Activated CD4-positive, alpha-beta T cell treated with anti-CD3 and anti-CD28 coated beads, Interleukin-2, amount 10 ng/mL, durations not matched to agents 24 days and 14 days (primary cell): Measurements from ENCODE around the gene LDHB. TPM values are rescaled to one million over a fixed set of nuclear protein-coding genes. Genes with fewer than 3 reads are reported as not detected.
"Not testable (repeated sequence)": the region's sequence is repeated elsewhere in the genome, so short reads cannot be mapped to it uniquely, and the experiment has no call there.

Source experiments
- DNase-seq: peaks from one replicate; pipeline ENCODE4 v3.0.0; 2022
- H3K27ac Mint-ChIP-seq: one replicate; pipeline ENCODE4 v1.8.0; 2022; ENCODE audit warnings: mild to moderate bottlenecking, mixed read lengths
- H3K27me3 Mint-ChIP-seq: one replicate; pipeline ENCODE4 v1.8.0; 2022; ENCODE audit warnings: mixed read lengths
- H3K36me3 Mint-ChIP-seq: one replicate; pipeline ENCODE4 v1.8.0; 2022; ENCODE audit warnings: low read depth, mild to moderate bottlenecking, mixed read lengths
- H3K4me1 Mint-ChIP-seq: one replicate; pipeline ENCODE4 v1.8.0; 2021; ENCODE audit warnings: mixed read lengths
- H3K4me3 Mint-ChIP-seq: one replicate; pipeline ENCODE4 v1.8.0; 2022; ENCODE audit warnings: mild to moderate bottlenecking, moderate library complexity, mixed read lengths
- H3K9me3 Mint-ChIP-seq: one replicate; pipeline ENCODE4 v1.8.0; 2021; ENCODE audit warnings: mixed read lengths
- intact Hi-C: fragments of 100-400 bp; cut with micrococcal nuclease; formaldehyde crosslinking; loops from one replicate; pipeline ENCODE4 v1.15.1; 2023
- total RNA-seq: library from RNA; stranded (reverse); gene quantifications from 2 replicates; pipeline ENCODE4 v1.2.3, GENCODE V29; 2022

LDHB gene
- total RNA-seq, 1 donor from 2014 or later, result 1,574 TPM

DNA sequence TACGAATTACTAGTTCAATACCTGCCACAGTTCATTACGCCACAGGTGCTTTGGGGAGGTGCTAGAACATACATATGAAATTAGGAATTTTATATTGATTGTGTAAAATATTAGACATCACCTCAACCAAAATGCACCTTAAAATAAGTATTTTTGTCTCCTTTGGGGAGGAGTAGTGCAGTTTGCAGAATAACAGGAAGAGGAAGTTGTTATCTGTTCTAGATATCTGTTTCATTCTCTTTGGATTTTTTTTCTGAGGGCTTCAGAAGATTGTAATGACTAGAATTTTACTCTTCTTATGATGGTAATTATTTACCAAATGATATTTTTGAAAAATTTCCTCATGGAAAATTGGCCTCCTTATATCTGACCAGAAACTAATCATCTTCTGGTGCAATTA, 43.1 kb downstream of the LDHB start:
- intact Hi-C loops, result loop anchor here (2.0 kb wide), 3 partner anchors 64 to 178 kb away; partner anchors contain the start of gene PYROXD1
- DNase-seq, result no peak
- Mint-ChIP-seq H3K27ac (peak overlapping the region; percentile 74), H3K27me3 (no peaks in the 10 kb centered on the region), H3K4me1 (peaks cover 37% of the 10 kb centered on the region), H3K4me3 (peak overlapping the region; percentile 75), H3K36me3 (peaks cover 4% of the 10 kb centered on the region), H3K9me3 (peaks cover 21% of the 10 kb centered on the region)

DNA sequence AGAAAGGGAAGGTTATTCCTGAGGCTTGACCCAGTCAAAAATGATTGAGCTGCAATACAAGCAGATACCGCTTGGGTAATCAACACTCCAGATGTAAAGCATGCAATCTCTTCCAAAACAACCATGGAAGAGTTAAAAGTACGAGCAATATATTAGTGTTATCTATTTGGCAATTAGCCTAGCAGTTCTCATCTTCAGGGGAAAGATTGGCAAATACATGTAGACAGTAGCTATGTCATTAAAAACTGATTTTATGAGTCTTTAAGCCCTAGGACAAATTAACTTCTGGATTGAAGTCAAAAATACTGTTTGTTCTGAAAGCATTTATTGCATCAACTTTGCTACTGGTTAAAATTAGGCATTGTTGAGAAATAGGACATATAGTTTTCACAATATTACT, 43.7 kb downstream of the LDHB start:
- intact Hi-C loops, result loop anchor here (2.0 kb wide), 3 partner anchors 65 to 177 kb away; partner anchors contain the start of gene PYROXD1
- H3K4me1 Mint-ChIP-seq, result peaks cover 36% of the 10 kb centered on the region
- H3K27me3 Mint-ChIP-seq, result no peaks in the 10 kb centered on the region
- H3K27ac Mint-ChIP-seq, result no peak overlapping the region
- peaks cover 21% of the 10 kb centered on the region for H3K9me3 Mint-ChIP-seq
- peaks cover 4% of the 10 kb centered on the region for H3K36me3 Mint-ChIP-seq
- no peak overlapping the region for H3K4me3 Mint-ChIP-seq
- DNase-seq, result no peak

DNA sequence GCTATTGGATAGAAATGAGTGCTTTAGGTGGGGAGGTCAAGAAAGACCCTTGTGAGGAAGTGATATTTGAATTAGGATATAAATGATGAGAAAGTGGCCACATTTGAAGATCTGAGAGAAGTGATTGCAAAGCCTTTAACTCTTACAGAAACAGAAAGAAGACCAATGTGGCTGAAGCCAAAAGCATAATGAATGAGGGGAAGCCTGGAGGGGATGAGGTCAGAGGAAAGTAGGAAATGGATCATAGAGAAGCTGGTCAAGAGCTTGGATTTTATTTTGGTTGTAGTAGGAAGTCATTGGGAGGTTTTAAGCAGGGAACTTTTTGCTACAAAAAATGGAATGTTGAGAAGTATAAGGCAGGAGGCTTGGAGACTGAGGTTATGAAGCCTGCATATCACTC, 49.4 kb downstream of the LDHB start:
- Mint-ChIP-seq H3K36me3 (no peaks in the 10 kb centered on the region), H3K27ac (no peak overlapping the region), H3K4me1 (peaks cover 3% of the 10 kb centered on the region), H3K27me3 (peaks cover 3% of the 10 kb centered on the region), H3K9me3 (peaks cover 3% of the 10 kb centered on the region), H3K4me3 (no peak overlapping the region)
- no peak for DNase-seq
- intact Hi-C loops, result no loop called here

DNA sequence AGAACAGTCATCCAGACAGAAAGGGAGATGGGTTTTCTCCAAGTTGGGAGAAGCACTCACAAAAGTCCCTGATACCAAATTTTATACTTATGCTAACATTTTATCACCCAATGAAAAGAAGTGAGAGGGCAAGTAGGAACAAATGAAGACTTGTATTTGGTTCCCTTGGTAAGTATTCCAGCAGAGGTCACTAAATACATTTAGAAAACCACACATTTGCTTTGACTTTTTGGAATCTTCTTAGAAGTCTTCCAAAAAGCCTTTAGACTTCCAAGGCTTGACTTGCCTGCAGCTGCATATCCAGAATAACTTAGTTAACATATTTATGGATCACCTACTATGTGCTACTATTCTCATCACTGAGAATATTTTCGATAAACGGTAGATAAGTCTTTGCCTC, 49.9 kb downstream of the LDHB start:
- Mint-ChIP-seq H3K9me3 (no peaks in the 10 kb centered on the region), H3K36me3 (no peaks in the 10 kb centered on the region), H3K27ac (no peak overlapping the region), H3K27me3 (peaks cover 3% of the 10 kb centered on the region), H3K4me1 (no peaks in the 10 kb centered on the region), H3K4me3 (no peak overlapping the region)
- no peak for DNase-seq
- intact Hi-C loops, result loop anchor here (1.0 kb wide), 1 partner anchor 73 kb away; no protein-coding TSS in a partner anchor

DNA sequence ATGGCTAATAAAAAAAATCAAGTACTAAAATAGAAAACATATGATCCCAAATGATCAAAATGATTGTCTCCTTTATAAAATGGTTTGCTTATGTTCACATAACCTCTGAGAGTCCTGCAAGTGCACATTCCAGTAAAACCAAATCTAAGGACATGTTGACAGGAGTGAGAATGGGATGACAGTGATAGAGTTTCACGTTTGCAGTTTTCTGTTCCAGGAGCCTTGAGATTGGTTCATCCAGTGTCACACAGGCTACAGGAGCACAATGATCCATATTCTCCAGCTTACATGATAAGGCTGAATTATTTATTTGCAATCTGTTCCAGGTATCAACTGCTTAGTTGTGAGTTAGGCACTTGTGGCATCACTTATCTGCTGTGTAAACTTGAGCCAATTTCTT, 51.5 kb downstream of the LDHB start:
- Mint-ChIP-seq H3K4me1 (no peaks in the 10 kb centered on the region), H3K36me3 (no peaks in the 10 kb centered on the region), H3K9me3 (no peaks in the 10 kb centered on the region), H3K4me3 (no peak overlapping the region), H3K27ac (no peak overlapping the region), H3K27me3 (peaks cover 9% of the 10 kb centered on the region)
- intact Hi-C loops, result no loop called here
- DNase-seq, result no peak

DNA sequence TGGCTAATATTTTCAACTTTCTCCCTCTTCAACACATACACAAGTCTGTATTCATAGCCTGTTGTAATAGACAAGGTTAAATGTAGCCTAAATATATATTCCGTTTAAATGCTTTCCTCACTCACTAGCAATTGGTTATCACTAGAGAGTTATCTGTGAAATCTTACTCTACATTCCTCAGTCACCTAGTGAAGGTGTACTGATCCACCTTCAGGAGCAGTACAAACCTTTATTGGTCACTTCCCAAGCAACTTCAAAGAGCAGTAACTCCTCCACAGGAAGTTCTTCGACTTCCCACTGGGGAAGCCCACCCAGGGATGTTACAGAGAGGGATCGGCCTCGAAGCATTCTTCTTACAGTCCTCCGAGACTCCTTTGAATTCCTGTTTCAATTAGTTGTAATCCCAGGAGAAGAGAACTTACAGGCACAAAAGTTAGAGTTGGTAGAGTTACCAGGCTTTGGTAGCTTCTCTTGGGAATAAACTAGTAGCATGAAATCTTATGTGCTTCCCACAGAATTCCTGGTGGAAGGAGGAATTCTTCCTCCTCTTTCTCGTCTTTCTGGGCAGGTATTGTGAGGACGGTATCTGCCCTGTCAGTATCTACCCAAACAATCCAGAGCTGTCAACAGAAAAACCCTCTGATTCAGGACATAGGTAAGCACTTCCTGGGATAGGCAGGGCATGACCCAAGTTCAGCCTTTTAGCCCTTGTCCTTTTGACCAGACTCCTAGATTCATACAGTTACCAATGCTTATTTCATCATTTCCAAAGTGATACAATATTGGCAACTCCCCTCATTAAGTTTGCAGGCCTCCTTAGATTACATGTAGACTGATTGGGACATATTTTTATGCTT, 53.2 kb downstream of the LDHB start, which contains the start of gene GYS2:
Gene GYS2, minus strand, starts transcription at position 603 of the 857 bp plus-strand sequence. Its CDS starts 255 bp downstream, at position 348.
- Mint-ChIP-seq H3K36me3 (no peaks in the 10 kb centered on the region), H3K27ac (no peak within 1 kb of the TSS), H3K4me1 (no peaks in the 10 kb centered on the region), H3K27me3 (peaks cover 10% of the 10 kb centered on the region), H3K4me3 (no peak within 1 kb of the TSS), H3K9me3 (no peaks in the 10 kb centered on the region)
- intact Hi-C loops, result no loop called here
- DNase-seq, result no peak

DNA sequence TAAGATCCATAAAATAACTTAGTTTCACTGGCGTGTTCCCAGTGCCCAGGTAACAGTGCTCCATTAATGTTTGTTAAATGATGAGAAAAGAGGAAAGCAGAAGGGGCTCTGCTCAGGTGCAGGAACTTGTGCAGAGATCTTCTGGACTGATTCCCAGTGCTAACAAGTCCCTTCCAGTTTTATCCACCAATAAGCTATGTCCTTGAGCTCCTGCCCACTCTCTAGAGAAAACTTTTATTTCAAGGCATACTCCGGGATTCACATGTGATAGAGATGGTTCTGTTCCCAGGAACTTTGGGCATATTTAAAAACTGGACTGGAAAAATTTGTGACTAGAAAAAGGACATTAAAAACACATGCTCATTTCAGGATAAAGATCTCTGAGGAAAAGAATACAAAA, 54.9 kb downstream of the LDHB start:
- DNase-seq, result no peak
- intact Hi-C loops, result no loop called here
- no peaks in the 10 kb centered on the region for H3K9me3 Mint-ChIP-seq

DNA sequence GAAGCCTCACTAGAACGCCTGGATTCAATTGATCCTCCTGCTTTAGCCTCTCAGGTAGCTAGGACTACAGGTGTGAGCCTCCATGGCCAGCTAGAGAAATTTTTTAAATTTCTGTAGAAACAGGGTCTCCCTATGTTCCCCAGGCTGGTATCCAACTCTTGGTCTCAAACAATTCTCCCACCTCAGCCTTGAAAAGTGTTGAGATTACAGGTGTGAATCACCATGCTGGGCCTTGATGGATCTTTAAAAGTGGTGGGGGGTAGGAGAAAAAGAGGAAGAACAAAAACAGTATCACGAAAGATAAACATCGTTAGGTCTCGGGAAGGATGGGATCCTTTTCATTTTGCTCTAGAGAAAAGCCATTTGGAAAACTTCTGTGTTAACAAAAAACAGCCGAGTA, 57.4 kb downstream of the LDHB start:
- Mint-ChIP-seq H3K36me3 (no peaks in the 10 kb centered on the region), H3K9me3 (no peaks in the 10 kb centered on the region), H3K27me3 (peaks cover 11% of the 10 kb centered on the region), H3K4me3 (no peak overlapping the region), H3K27ac (no peak overlapping the region), H3K4me1 (no peaks in the 10 kb centered on the region)
- intact Hi-C loops, result no loop called here
- no peak for DNase-seq

More for the DNA sequence above, 54.9 kb downstream of the LDHB start:
- Mint-ChIP-seq H3K4me3 (no peak overlapping the region), H3K27me3 (peaks cover 10% of the 10 kb centered on the region), H3K27ac (no peak overlapping the region), H3K4me1 (no peaks in the 10 kb centered on the region), H3K36me3 (no peaks in the 10 kb centered on the region)

DNA sequence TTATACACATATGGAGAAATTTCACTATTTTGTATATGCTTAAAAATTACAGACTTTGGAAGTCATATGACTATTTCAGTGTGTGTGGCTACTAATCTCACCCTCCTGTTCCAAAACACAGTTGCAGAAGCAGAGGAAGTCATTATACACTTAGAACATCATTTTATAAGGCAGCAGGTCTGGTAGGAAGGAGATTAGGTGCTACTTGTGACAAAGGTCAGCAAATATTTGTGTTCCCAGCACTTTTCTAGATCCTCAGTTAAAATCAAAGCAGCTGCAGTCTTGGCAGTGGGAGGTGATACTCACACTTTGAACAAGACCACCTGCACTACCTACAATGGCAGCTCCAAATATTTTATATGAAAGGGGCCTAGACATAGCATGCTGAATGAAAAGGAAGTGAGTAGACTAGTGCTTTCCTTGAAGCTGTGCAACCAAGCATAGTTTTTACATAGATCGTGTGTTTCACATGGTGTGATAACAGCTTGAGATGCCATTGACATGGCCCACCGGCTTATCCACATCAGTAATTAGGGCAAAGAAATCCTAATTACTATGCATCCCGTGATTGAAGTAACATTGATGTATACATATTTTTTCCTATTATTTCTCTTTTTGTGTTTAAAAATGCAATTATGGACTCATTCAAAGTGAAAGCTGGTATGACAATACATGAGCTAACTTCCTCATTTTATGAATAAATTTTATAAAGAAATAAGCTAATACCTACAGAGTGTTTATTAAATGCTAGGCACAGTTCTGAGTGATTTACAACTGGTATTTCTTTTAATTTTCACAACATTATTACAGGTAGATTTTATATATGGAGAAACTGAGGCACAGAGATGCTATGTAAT, 58.3 kb downstream of the LDHB start:
- Mint-ChIP-seq H3K9me3 (no peaks in the 10 kb centered on the region), H3K27ac (no peak overlapping the region), H3K4me3 (no peak overlapping the region), H3K4me1 (no peaks in the 10 kb centered on the region), H3K36me3 (no peaks in the 10 kb centered on the region), H3K27me3 (peaks cover 11% of the 10 kb centered on the region)
- DNase-seq, result no peak
- intact Hi-C loops, result no loop called here

DNA sequence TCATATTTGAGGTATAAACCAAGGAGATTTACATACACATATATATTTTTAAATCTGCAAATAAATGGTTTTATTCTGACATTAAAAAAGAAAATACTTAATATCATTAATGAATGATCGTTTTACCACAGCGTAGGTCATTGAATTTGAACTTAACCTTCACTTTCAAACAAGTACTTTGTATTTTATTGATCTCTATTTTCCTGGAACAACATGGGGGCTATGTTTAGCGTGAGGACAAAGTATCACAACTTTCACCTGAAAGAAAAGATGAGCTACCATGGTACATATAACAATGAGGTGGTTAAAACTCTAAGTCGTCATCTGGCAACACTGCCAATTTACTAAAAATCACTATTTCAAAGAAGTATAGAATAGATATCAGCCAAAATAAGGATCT, 59.0 kb downstream of the LDHB start:
- peaks cover 8% of the 10 kb centered on the region for H3K27me3 Mint-ChIP-seq
- intact Hi-C loops, result no loop called here

DNA sequence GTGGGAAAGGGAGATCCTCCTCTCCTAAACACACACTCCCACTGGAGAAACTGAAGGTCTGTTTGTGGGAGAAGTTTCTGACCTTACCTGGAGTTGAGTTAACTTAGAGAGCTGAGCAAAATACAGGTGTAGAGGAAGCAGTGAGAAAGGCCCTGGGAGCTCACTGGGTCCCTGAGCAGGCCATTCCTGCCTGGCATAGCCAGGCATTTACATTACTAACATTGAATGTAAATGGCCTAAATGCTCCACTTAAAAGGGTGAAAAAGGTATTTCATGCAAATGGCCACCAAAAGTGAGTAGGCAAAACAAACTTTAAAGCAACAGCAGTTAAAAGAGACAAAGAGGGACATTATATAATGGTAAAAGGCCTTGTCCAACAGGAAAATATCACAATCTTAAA, 62.3 kb downstream of the LDHB start:
- H3K27me3 Mint-ChIP-seq, H3K36me3 Mint-ChIP-seq, H3K27ac Mint-ChIP-seq, H3K4me3 Mint-ChIP-seq, DNase-seq, intact Hi-C loops, H3K4me1 Mint-ChIP-seq: not testable (repeated sequence)
- peaks cover 23% of the 10 kb centered on the region for H3K9me3 Mint-ChIP-seq

More for the DNA sequence above, 59.0 kb downstream of the LDHB start:
- H3K9me3 Mint-ChIP-seq, result no peaks in the 10 kb centered on the region
- H3K4me3 Mint-ChIP-seq, result no peak overlapping the region
- H3K36me3 Mint-ChIP-seq, result no peaks in the 10 kb centered on the region
- no peaks in the 10 kb centered on the region for H3K4me1 Mint-ChIP-seq
- H3K27ac Mint-ChIP-seq, result no peak overlapping the region
- DNase-seq, result no peak

DNA sequence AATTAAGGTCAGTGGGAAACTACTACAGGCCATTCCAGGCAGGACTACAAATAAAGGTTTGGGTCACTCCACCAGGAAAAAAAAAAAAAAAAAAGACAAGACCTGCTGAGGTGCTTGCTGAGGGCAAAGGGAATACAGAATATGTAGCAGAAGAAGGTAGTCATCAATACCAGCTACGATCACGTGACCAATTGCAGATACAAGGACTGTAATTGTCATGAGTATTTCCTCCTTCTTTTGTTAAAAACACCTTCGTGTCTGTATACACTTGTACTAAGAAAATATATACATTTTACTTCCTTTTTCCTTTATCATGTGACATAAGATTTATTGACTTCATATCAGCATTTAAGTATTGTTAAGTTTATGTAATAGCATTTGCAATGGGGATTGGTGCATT, 72.2 kb downstream of the LDHB start:
- Mint-ChIP-seq H3K4me3 (no peak overlapping the region), H3K27me3 (no peaks in the 10 kb centered on the region), H3K4me1 (no peaks in the 10 kb centered on the region), H3K27ac (no peak overlapping the region), H3K9me3 (peaks cover 3% of the 10 kb centered on the region), H3K36me3 (no peaks in the 10 kb centered on the region)
- intact Hi-C loops, result no loop called here
- no peak for DNase-seq
